ENCODE measurements around the gene INSIG2. TPM values are rescaled to one million over a fixed set of nuclear protein-coding genes. Genes with fewer than 3 reads are reported as not detected.

The INSIG2 gene
- polyA plus RNA-seq, 1 donor (not counting 4 experiments of a cell fraction or from before 2014, with no cell fraction given): 28.6 TPM

DNA sequence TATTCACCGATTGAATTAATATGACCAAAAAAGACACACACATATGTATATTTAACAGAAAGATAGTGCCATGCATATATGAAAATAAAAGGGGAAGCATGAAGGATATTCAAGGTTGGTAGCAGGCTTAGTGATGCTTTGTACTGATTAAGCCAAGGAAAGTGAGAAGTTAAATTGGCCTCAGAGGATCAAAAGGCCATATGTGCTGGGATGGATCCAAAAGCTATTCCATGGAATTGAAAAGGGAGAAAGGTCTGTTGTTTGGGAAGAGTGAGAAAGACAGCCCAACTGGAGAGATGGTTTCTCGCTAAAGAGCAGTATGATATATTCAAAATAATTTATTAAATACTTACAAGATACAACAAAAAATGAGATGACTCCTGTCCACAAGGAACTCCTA lies 65.9 kb downstream of the INSIG2 start:
- no peak for DNase-seq (ENCODE audit: low read depth, low spot score)
- dilution Hi-C loops (cut with MboI; ENCODE audit: extremely low pct_ligation_motif_present, low sequenced_read_pairs): no loop called here

More for the DNA sequence above, 65.9 kb downstream of the INSIG2 start:
- no peaks in the 10 kb centered on the region for H3K79me2 ChIP-seq (ENCODE audit: control insufficient read depth, insufficient read depth, low read length)
- no peak for FAIRE-seq
- TF ChIP-seq EZH2 (IDR thresholded peaks at IDR 0.05; ENCODE audit: low read length): no peak
- no peaks in the 10 kb centered on the region for H3K9me1 ChIP-seq (ENCODE audit: control insufficient read depth, extremely low read depth, insufficient read depth, low read length)
- no peak overlapping the region for H3K9ac ChIP-seq (ENCODE audit: control insufficient read depth, extremely low read depth, insufficient read depth, low read length)
- H2AFZ ChIP-seq (ENCODE audit: control insufficient read depth, low read length): no peak overlapping the region
- H3K4me2 ChIP-seq (ENCODE audit: control insufficient read depth, extremely low read depth, insufficient read depth, low read depth, low read length): no peak overlapping the region
- H3K9me3 ChIP-seq (ENCODE audit: control insufficient read depth, low read depth, low read length): no peaks in the 10 kb centered on the region
- no peak overlapping the region for H3K4me3 ChIP-seq (ENCODE audit: control insufficient read depth in 2 of 3, extremely low read depth in 1 of 3, insufficient read depth in 2 of 3, low read depth in 1 of 3, low read length in 3 of 3)
- H3K4me1 ChIP-seq (ENCODE audit: control insufficient read depth, extremely low read depth, insufficient read depth, low read length): no peaks in the 10 kb centered on the region
- no peaks in the 10 kb centered on the region for H3K27me3 ChIP-seq (ENCODE audit: control insufficient read depth, extremely low read depth, insufficient read depth, low read length)
- H3K27ac ChIP-seq (ENCODE audit: control insufficient read depth, insufficient read depth, low read length): no peak overlapping the region
- no peaks in the 10 kb centered on the region for H3K36me3 ChIP-seq (ENCODE audit: control insufficient read depth in 2 of 2, extremely low read depth in 1 of 2, insufficient read depth in 2 of 2, low read length in 2 of 2)
- no peaks in the 10 kb centered on the region for H4K20me1 ChIP-seq (ENCODE audit: control insufficient read depth, extremely low read depth, insufficient read depth, low read length)

Other genes with a start within 250 kb of the INSIG2 start
- 13.6 to 21.3 TPM (median 16.2 TPM) in 3 replicates for gene CCDC93, start 74.4 kb upstream of the INSIG2 start, polyA plus RNA-seq